RWPE2 (cell line): ENCODE data around the gene EPB41L3.

Source experiments
- ATAC-seq: fragments of 200-7000 bp; cut with Tn5 transposase; 3 replicates; pipeline ENCODE4 v1.9.1; 2021; ENCODE audit warnings: low read depth
- DNase-seq: peaks from one replicate; pipeline ENCODE4 v3.0.0-alpha.2; 2020; ENCODE audit warnings: low spot score
- H3K27ac ChIP-seq: fragments of 450-650 bp; 2 replicates; pipeline ENCODE4 v1.5.1; 2017; ENCODE audit warnings: mild to moderate bottlenecking; ENCODE audit not compliant: poor library complexity, severe bottlenecking
- H3K27me3 ChIP-seq: fragments of 250-450 bp; sonication (Bioruptor Pico); 2 replicates; pipeline ENCODE4 v1.5.1; 2021; ENCODE audit warnings: mild to moderate bottlenecking, moderate library complexity; ENCODE audit not compliant: insufficient read depth, poor library complexity, severe bottlenecking
- H3K36me3 ChIP-seq: fragments of 250-450 bp; sonication (Bioruptor Pico); 2 replicates; pipeline ENCODE4 v1.5.1; 2020; ENCODE audit warnings: low read depth, mild to moderate bottlenecking, moderate library complexity
- H3K4me1 ChIP-seq: fragments of 250-450 bp; sonication (Bioruptor Pico); 2 replicates; pipeline ENCODE4 v1.5.1; 2021; ENCODE audit warnings: mild to moderate bottlenecking, moderate library complexity; ENCODE audit not compliant: insufficient read depth, poor library complexity, severe bottlenecking
- H3K4me3 ChIP-seq: fragments of 250-450 bp; sonication (Bioruptor Pico); 2 replicates; pipeline ENCODE4 v1.5.1; 2021; ENCODE audit warnings: mild to moderate bottlenecking, moderate library complexity; ENCODE audit not compliant: severe bottlenecking
- H3K9me3 ChIP-seq: fragments of 250-450 bp; sonication (Bioruptor Pico); 2 replicates; pipeline ENCODE4 v1.5.1; 2021; ENCODE audit warnings: mild to moderate bottlenecking, moderate library complexity; ENCODE audit not compliant: severe bottlenecking
- CTCF ChIP-seq: fragments of 450-650 bp; IDR thresholded peaks from one replicate; pipeline ENCODE4 v1.5.1; 2017; ENCODE audit warnings: mild to moderate bottlenecking, moderate library complexity; ENCODE audit not compliant: poor library complexity, severe bottlenecking

The EPB41L3 gene

GRCh38 chr18:5543036-5543680, 639 bp downstream of the EPB41L3 start:
- DNase-seq (no peak), ATAC-seq (no peak)
- Histone ChIP-seq H3K27me3 (peaks cover 57% of the 10 kb centered on the region), H3K27ac (no peak overlapping the region), H3K4me1 (no peaks in the 10 kb centered on the region), H3K36me3 (no peaks in the 10 kb centered on the region), H3K4me3 (no peak overlapping the region), H3K9me3 (no peaks in the 10 kb centered on the region)
- no peak for TF ChIP-seq CTCF

- Histone ChIP-seq H3K27me3 (peaks cover 55% of the 10 kb centered on the region), H3K4me3 (no peak overlapping the region)
- no peak for TF ChIP-seq CTCF
Measured at GRCh38 chr18:5542515-5543035, 1.2 kb downstream of the EPB41L3 start.

GRCh38 chr18:5541644-5542043, 2.2 kb downstream of the EPB41L3 start:
- no peaks in the 10 kb centered on the region for H3K4me1 ChIP-seq
- ATAC-seq, result no peak

More at GRCh38 chr18:5542515-5543035, 1.2 kb downstream of the EPB41L3 start:
- no peak for DNase-seq
- no peaks in the 10 kb centered on the region for H3K36me3 ChIP-seq
- no peaks in the 10 kb centered on the region for H3K4me1 ChIP-seq
- no peaks in the 10 kb centered on the region for H3K9me3 ChIP-seq
- no peak for ATAC-seq
- no peak overlapping the region for H3K27ac ChIP-seq

GRCh38 chr18:5539391-5539790, 4.4 kb downstream of the EPB41L3 start:
- H3K27me3 ChIP-seq, result peaks cover 26% of the 10 kb centered on the region
- H3K4me1 ChIP-seq, result no peaks in the 10 kb centered on the region
- no peak overlapping the region for H3K4me3 ChIP-seq
- no peaks in the 10 kb centered on the region for H3K36me3 ChIP-seq
- H3K27ac ChIP-seq, result no peak overlapping the region
- TF ChIP-seq CTCF, result no peak
- no peaks in the 10 kb centered on the region for H3K9me3 ChIP-seq
- ATAC-seq (no peak), DNase-seq (no peak)

More at GRCh38 chr18:5541644-5542043, 2.2 kb downstream of the EPB41L3 start:
- H3K36me3 ChIP-seq, result no peaks in the 10 kb centered on the region
- H3K27me3 ChIP-seq, result peaks cover 48% of the 10 kb centered on the region
- TF ChIP-seq CTCF, result no peak
- no peak overlapping the region for H3K27ac ChIP-seq
- no peak for DNase-seq
- H3K9me3 ChIP-seq, result no peaks in the 10 kb centered on the region
- H3K4me3 ChIP-seq, result no peak overlapping the region

GRCh38 chr18:5538544-5538943, 5.3 kb downstream of the EPB41L3 start:
- Histone ChIP-seq H3K27ac (no peak overlapping the region), H3K27me3 (peaks cover 18% of the 10 kb centered on the region), H3K9me3 (no peaks in the 10 kb centered on the region), H3K36me3 (no peaks in the 10 kb centered on the region), H3K4me1 (no peaks in the 10 kb centered on the region), H3K4me3 (no peak overlapping the region)
- no peak for TF ChIP-seq CTCF
- ATAC-seq (no peak), DNase-seq (no peak)
